ENCODE results near the gene PDGFA. TPM values are rescaled to one million over a fixed set of nuclear protein-coding genes. Genes with fewer than 3 reads are reported as not detected.

PDGFA gene
- total and polyA plus RNA-seq, 2 experiments from 2014 or later, result 35.6 to 43.1 TPM

DNA sequence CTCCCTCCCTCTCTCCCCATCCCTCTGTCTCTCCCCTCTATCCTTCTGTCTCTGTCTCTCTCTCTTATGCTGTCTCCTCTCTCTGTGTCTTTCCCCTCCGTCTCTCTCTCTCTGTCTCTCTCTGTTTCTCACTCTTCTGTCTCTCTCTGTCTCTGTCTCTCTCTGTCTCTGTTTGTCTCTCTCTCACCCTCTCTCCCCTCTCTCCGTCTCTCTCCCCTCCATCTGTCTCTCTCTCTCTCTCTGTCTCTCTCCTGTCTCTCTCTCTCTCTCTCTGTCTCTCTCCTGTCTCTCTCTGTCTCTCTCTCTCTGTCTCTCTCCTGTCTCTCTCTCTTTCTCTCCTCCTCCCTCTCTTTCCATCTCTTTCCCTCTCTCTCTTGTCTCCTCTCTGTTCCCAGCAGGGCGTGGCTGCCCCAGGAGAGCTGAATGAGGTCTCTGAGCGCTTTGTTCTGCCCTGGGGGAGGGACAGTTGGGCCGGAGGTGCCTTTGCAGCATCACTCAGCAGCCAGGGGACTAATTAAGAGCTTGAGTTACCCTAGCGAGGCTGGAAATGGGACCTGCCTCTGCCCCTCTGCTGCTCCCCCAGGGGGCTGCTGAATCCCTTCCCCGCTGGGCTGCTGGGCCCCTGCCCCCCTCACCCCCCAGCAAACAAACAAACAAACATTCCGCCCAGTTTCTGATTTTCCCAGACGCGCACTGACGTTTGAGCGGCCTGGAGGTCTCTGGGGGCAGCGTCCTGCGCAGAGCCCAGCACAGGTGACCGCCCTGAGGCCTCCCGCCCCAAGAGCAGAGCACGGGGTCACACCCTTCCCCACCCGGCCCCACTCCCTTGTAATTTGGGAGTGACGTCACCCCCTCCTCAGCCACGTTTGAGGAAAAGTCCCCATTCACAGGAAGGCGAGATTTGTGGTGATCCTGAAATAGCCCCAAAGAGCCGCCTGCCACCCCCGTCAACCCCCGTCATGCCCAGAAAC, 68.1 kb downstream of the PDGFA start:
- peak overlapping the region; percentile 51 for H3K4me3 ChIP-seq
- DNase-seq (ENCODE audit: low spot score) (peak; percentile 46), ATAC-seq (peak; percentile 66)
- Mint-ChIP-seq H3K27ac (no peak overlapping the region), H3K9me3 (no peaks in the 10 kb centered on the region), H3K4me3 (peak overlapping the region; percentile 60; the same call in 2 of the 3 replicates), H3K36me3 (ENCODE audit: low read depth) (no peaks in the 10 kb centered on the region), H3K27me3 (ENCODE audit: insufficient read depth, low read depth, poor library complexity) (peaks cover 15% of the 10 kb centered on the region), H3K4me1 (peaks cover 21% of the 10 kb centered on the region)
- no peaks in the 10 kb centered on the region for H4K20me1 ChIP-seq (replicated peaks; ENCODE audit: insufficient read depth)
- no peaks in the 10 kb centered on the region for H3K9me2 ChIP-seq (ENCODE audit: insufficient read depth)
- peak overlapping the region; percentile 82 for H3K4me2 ChIP-seq
- no peak overlapping the region for H3K27ac ChIP-seq (ENCODE audit: low read depth)
- H3K36me3 ChIP-seq (ENCODE audit: insufficient read depth), result no peaks in the 10 kb centered on the region
- no peaks in the 10 kb centered on the region for H3F3A ChIP-seq (replicated peaks; ENCODE audit: low read depth)
- no peaks in the 10 kb centered on the region for H3K79me2 ChIP-seq (replicated peaks; ENCODE audit: insufficient read depth)
- peak overlapping the region; percentile 93 for H2AFZ ChIP-seq
- H3K4me1 ChIP-seq (ENCODE audit: insufficient read depth), result peaks cover 15% of the 10 kb centered on the region
- TF ChIP-seq, protein P1, sequence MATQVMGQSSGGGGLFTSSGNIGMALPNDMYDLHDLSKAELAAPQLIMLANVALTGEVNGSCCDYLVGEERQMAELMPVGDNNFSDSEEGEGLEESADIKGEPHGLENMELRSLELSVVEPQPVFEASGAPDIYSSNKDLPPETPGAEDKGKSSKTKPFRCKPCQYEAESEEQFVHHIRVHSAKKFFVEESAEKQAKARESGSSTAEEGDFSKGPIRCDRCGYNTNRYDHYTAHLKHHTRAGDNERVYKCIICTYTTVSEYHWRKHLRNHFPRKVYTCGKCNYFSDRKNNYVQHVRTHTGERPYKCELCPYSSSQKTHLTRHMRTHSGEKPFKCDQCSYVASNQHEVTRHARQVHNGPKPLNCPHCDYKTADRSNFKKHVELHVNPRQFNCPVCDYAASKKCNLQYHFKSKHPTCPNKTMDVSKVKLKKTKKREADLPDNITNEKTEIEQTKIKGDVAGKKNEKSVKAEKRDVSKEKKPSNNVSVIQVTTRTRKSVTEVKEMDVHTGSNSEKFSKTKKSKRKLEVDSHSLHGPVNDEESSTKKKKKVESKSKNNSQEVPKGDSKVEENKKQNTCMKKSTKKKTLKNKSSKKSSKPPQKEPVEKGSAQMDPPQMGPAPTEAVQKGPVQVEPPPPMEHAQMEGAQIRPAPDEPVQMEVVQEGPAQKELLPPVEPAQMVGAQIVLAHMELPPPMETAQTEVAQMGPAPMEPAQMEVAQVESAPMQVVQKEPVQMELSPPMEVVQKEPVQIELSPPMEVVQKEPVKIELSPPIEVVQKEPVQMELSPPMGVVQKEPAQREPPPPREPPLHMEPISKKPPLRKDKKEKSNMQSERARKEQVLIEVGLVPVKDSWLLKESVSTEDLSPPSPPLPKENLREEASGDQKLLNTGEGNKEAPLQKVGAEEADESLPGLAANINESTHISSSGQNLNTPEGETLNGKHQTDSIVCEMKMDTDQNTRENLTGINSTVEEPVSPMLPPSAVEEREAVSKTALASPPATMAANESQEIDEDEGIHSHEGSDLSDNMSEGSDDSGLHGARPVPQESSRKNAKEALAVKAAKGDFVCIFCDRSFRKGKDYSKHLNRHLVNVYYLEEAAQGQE (IDR thresholded peaks at IDR 0.05; ENCODE audit: unreplicated experiment), result no peak
- TF ChIP-seq NANOG (IDR thresholded peaks at IDR 0.05; ENCODE audit: borderline replicate concordance) (no peak), CREB1 (CRISPR knock-in tag; IDR thresholded peaks at IDR 0.05; ENCODE audit: low read depth) (peak; percentile 77)
- peaks cover 16% of the 10 kb centered on the region for H3K27me3 ChIP-seq (ENCODE audit: insufficient read depth)

DNA sequence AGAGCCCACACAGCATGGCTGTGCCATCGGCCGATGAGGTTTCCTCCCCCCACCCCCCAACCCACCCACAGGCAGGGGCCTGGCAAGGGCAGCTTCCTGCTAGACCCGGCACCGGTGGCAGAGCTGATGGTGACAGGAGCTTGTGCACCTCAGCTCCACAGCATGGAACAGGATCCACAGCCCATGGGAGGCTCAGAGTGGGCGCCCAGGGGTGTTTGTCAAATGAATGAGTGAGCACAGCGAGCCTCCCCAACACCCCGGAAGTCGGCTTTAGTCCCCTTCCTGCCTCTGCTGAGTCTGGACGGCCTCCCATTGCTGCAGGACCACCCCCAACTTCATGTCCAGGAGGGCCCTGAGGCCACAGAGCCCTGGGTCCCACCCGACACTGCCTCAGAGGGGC, 68.9 kb downstream of the PDGFA start:
- no peak overlapping the region for H3K27ac ChIP-seq (ENCODE audit: low read depth)
- no peak overlapping the region for H3K4me3 ChIP-seq
- Mint-ChIP-seq H3K36me3 (ENCODE audit: low read depth) (no peaks in the 10 kb centered on the region), H3K4me1 (peaks cover 21% of the 10 kb centered on the region), H3K27ac (no peak overlapping the region), H3K9me3 (no peaks in the 10 kb centered on the region), H3K27me3 (ENCODE audit: insufficient read depth, low read depth, poor library complexity) (peaks cover 15% of the 10 kb centered on the region), H3K4me3 (no peak overlapping the region)
- peaks cover 15% of the 10 kb centered on the region for H3K4me1 ChIP-seq (ENCODE audit: insufficient read depth)
- H3K36me3 ChIP-seq (ENCODE audit: insufficient read depth), result no peaks in the 10 kb centered on the region
- no peak overlapping the region; the same call in 1 of the 2 replicates for H3K4me2 ChIP-seq
- DNase-seq (ENCODE audit: low spot score) (no peak), ATAC-seq (no peak)
- H2AFZ ChIP-seq, result no peak overlapping the region
- no peaks in the 10 kb centered on the region for H4K20me1 ChIP-seq (replicated peaks; ENCODE audit: insufficient read depth)
- no peaks in the 10 kb centered on the region for H3K79me2 ChIP-seq (replicated peaks; ENCODE audit: insufficient read depth)
- H3F3A ChIP-seq (replicated peaks; ENCODE audit: low read depth), result no peaks in the 10 kb centered on the region
- H3K9me2 ChIP-seq (ENCODE audit: insufficient read depth), result no peaks in the 10 kb centered on the region
- H3K27me3 ChIP-seq (ENCODE audit: insufficient read depth), result peaks cover 16% of the 10 kb centered on the region
- TF ChIP-seq, protein P2, sequence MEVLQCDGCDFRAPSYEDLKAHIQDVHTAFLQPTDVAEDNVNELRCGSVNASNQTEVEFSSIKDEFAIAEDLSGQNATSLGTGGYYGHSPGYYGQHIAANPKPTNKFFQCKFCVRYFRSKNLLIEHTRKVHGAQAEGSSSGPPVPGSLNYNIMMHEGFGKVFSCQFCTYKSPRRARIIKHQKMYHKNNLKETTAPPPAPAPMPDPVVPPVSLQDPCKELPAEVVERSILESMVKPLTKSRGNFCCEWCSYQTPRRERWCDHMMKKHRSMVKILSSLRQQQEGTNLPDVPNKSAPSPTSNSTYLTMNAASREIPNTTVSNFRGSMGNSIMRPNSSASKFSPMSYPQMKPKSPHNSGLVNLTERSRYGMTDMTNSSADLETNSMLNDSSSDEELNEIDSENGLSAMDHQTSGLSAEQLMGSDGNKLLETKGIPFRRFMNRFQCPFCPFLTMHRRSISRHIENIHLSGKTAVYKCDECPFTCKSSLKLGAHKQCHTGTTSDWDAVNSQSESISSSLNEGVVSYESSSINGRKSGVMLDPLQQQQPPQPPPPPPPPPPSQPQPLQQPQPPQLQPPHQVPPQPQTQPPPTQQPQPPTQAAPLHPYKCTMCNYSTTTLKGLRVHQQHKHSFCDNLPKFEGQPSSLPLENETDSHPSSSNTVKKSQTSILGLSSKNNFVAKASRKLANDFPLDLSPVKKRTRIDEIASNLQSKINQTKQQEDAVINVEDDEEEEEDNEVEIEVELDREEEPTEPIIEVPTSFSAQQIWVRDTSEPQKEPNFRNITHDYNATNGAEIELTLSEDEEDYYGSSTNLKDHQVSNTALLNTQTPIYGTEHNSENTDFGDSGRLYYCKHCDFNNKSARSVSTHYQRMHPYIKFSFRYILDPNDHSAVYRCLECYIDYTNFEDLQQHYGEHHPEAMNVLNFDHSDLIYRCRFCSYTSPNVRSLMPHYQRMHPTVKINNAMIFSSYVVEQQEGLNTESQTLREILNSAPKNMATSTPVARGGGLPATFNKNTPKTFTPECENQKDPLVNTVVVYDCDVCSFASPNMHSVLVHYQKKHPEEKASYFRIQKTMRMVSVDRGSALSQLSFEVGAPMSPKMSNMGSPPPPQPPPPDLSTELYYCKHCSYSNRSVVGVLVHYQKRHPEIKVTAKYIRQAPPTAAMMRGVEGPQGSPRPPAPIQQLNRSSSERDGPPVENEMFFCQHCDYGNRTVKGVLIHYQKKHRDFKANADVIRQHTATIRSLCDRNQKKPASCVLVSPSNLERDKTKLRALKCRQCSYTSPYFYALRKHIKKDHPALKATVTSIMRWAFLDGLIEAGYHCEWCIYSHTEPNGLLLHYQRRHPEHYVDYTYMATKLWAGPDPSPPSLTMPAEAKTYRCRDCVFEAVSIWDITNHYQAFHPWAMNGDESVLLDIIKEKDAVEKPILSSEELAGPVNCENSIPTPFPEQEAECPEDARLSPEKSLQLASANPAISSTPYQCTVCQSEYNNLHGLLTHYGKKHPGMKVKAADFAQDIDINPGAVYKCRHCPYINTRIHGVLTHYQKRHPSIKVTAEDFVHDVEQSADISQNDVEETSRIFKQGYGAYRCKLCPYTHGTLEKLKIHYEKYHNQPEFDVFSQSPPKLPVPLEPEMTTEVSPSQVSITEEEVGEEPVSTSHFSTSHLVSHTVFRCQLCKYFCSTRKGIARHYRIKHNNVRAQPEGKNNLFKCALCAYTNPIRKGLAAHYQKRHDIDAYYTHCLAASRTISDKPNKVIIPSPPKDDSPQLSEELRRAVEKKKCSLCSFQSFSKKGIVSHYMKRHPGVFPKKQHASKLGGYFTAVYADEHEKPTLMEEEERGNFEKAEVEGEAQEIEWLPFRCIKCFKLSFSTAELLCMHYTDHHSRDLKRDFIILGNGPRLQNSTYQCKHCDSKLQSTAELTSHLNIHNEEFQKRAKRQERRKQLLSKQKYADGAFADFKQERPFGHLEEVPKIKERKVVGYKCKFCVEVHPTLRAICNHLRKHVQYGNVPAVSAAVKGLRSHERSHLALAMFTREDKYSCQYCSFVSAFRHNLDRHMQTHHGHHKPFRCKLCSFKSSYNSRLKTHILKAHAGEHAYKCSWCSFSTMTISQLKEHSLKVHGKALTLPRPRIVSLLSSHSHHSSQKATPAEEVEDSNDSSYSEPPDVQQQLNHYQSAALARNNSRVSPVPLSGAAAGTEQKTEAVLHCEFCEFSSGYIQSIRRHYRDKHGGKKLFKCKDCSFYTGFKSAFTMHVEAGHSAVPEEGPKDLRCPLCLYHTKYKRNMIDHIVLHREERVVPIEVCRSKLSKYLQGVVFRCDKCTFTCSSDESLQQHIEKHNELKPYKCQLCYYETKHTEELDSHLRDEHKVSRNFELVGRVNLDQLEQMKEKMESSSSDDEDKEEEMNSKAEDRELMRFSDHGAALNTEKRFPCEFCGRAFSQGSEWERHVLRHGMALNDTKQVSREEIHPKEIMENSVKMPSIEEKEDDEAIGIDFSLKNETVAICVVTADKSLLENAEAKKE (CRISPR knock-in tag; IDR thresholded peaks at IDR 0.05), result no peak
- TF ChIP-seq ZNF114 (CRISPR knock-in tag; IDR thresholded peaks at IDR 0.05) (no peak), CREB1 (CRISPR knock-in tag; IDR thresholded peaks at IDR 0.05; ENCODE audit: low read depth) (no peak), NANOG (IDR thresholded peaks at IDR 0.05; ENCODE audit: borderline replicate concordance) (no peak)
- TF ChIP-seq, protein P1 (IDR thresholded peaks at IDR 0.05; ENCODE audit: unreplicated experiment), result no peak

Measured in GM23338 (cell line).